ENCODE data around the gene DTD1.
A peak's percentile ranks its signal among the peaks of the same experiment; 100 is the strongest.

Gene DTD1

DNA sequence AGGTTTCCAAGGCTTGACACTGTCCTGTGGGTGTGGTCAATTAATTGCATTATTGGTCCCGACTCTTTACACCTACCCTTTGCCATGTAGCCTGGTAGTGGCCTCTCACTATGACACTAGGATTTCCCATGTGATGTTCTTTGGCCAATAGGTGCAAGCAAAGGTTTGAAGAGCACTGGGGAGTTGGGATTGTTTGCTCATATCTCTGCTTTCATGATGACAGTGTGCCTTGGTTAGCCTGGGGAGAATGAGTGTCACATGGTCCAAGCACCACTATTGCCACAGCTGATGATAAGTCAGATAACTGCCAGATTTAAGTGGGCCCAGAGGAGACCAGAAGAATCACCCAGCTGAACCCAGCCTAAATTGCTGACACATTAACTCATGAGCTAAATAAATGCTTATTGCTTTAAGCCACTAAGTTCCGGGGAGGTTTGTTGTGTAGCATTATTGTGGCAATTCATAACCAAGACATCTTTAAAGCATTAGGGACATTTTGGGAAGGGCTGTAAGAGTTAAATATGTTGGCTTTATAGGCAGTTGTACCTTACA lies 208.5 kb downstream of the DTD1 start:
- no peak for DNase-seq

DNA sequence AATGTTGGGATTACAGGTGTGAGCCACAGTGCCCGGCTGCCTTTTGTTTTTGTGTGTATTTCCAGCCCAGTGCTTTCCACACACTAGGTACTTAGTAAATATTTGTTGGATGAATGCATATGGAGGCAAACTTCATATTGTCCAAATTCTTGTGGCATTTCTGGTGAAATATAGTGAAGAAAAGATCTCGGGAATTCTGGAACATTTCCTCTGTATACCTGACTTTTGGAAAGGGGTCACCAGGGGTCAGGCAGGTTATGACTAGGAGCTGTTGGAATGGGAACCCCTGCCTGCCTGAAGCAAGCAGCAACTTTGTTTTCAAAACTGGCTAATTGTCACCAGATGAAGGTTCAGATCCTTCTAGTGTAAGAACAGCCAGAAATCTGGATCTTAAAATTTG lies 213.7 kb downstream of the DTD1 start:
- no peak for DNase-seq

DNA sequence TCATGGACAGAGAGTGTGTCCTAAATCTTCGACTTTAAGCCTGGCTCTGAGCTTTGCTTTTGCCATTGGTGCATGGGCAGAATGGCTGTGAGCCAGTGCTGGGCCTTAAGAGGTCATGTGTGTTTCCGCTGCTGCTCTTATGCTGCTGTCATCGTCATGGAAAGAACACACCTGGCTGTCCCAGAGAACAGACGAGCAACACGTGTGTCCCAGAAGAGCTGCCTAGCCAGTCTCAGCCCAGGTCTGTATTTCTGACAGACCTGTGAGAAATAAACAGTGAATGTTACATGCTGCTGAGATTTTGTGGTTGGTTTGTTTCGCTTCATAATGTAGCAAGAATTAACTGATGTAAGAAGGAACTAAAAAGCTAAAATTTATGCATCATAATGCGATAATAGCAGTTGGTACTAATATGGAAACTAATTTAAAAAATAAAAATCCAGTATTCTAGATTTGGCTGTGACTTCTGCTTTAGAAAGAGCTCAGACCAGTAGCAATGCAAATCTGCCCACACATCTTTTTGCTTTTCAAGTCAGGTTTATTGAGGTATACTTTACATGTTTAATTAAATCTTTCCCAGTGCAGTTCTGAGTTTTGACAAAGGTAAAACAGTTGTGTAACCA lies 214.3 kb downstream of the DTD1 start:
- no peak for DNase-seq

GRCh38 chr20:18805881-18806280 lies 218.0 kb downstream of the DTD1 start:
- DNase-seq = peak; percentile 34

DNA sequence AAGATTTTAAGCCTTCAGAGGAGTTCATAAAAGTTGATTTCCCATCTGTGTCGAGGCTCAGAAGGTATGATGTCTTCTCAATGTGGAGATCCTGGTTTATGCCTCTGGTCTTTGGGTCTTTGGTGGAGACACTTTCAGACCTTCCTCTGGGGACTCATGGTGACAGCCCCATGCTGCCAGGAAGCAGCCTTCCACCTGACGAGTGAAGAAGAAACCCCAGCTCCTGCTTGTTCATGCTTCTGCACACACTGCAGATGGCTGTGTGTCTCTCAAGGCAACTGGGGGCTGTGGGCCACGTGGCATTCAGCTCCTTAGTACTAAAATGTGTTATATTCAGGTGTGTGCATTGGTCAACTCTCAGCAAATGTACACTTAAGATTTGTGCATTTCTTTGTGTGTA lies 220.9 kb downstream of the DTD1 start:
- no peak for DNase-seq

- DNase-seq = no peak
Measured at GRCh38 chr20:18811186-18811585, 223.3 kb downstream of the DTD1 start.

GRCh38 chr20:18811904-18812303 lies 224.1 kb downstream of the DTD1 start:
- DNase-seq = no peak

DNA sequence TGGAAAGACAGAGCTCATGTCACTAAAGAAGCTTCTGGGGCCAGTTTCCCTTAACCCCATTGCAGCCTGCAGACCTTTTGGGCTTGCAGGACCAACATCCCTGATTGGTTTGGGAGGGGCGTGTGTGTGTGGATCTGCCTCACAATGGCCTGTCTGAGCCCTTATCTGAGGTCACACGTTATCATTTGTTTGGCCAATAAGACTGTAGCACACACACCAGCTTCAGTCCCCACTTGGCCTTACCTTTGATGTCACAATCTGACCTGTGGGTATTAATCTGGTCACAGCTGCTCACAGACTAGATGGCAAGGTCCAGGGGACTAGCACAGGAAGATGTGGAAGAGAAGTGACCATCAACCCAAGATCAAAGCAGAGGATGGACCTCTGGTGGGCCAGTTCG lies 225.6 kb downstream of the DTD1 start, which contains the start of gene SCP2D1:
Gene SCP2D1 (plus strand): TSS at position 301 of the 400 bp plus-strand sequence. CDS start 33 bp downstream, at position 334.
- DNase-seq = no peak

- no peak for DNase-seq
Measured at GRCh38 chr20:18815194-18815942, 227.5 kb downstream of the DTD1 start.
